Lung (tissue), 12 donors: Measurements from ENCODE around the gene SH2D7. TPM values are rescaled to one million over a fixed set of nuclear protein-coding genes. Genes with fewer than 3 reads are reported as not detected.

Experiments used
- ATAC-seq: fragments of 200-7000 bp; cut with Tn5 transposase; one replicate; pipeline ENCODE4 v1.9.1; 2020; ENCODE audit warnings: moderate number of reproducible peaks; ENCODE audit not compliant: insufficient read depth, low FRiP score
- DNase-seq, 3 donors: peaks; one replicate each; pipeline ENCODE4 v3.0.0-alpha.2; 2013 to 2017
- H3K27ac ChIP-seq, 2 donors: one replicate each; pipeline ENCODE4 v1.5.1; 2013; ENCODE audit warnings: mild to moderate bottlenecking in 2 of 2, moderate library complexity in 2 of 2, control low read depth in 1 of 2, inconsistent platforms in 1 of 2, low read depth in 1 of 2, low read length in 1 of 2
- H3K27me3 ChIP-seq, 3 donors: one replicate each; pipeline ENCODE4 v1.5.1; 2013; ENCODE audit warnings: low read length in 2 of 3; ENCODE audit not compliant: control insufficient read depth in 3 of 3, insufficient read depth in 3 of 3
- H3K36me3 ChIP-seq, 4 donors: one replicate each; pipeline ENCODE4 v1.5.1; 2013; ENCODE audit warnings: low read length in 4 of 4, mild to moderate bottlenecking in 1 of 4, moderate library complexity in 1 of 4; ENCODE audit not compliant: control insufficient read depth in 4 of 4, insufficient read depth in 4 of 4
- H3K4me1 ChIP-seq, 5 donors: one replicate each; pipeline ENCODE4 v1.5.1; 2013; ENCODE audit warnings: low read length in 5 of 5, mild to moderate bottlenecking in 2 of 5, moderate library complexity in 1 of 5; ENCODE audit not compliant: control insufficient read depth in 5 of 5, insufficient read depth in 5 of 5
- H3K4me3 ChIP-seq: one replicate; pipeline ENCODE4 v1.5.1; 2013; ENCODE audit warnings: mild to moderate bottlenecking, control low read depth, moderate library complexity
- H3K9ac ChIP-seq, 2 donors: one replicate each; pipeline ENCODE4 v1.5.1; 2013; ENCODE audit warnings: low read length in 2 of 2, control low read depth in 1 of 2; ENCODE audit not compliant: insufficient read depth in 1 of 2
- H3K9me3 ChIP-seq, 4 donors: one replicate each; pipeline ENCODE4 v1.5.1; 2013; ENCODE audit warnings: low read length in 3 of 4, mild to moderate bottlenecking in 1 of 4, moderate library complexity in 1 of 4; ENCODE audit not compliant: control insufficient read depth in 4 of 4, insufficient read depth in 3 of 4
- CTCF ChIP-seq: IDR thresholded peaks from 2 replicates; pipeline ENCODE4 v1.5.1; 2012; ENCODE audit warnings: mild to moderate bottlenecking; ENCODE audit errors: control extremely low read depth, extremely low read depth
- WGBS, 2 donors: extraction: QIAGEN DNeasy Blood & Tissue Kit; methylation state at CpG; one replicate each; pipeline ENCODE4 v1.1.7; 2013; 5-methylcytosine and 5-hydroxymethylcytosine counted together
- polyA plus RNA-seq, 2 donors: library from polyadenylated mRNA; stranded (reverse); fragments of 200-250 nt; gene quantifications; one replicate each; pipeline ENCODE4 v1.2.1, GENCODE V29; 2013
- total RNA-seq, 2 donors: library from RNA; depleted of rRNA in 1 of 2; stranded (reverse); fragments of >200 nt in 1 of 2; gene quantifications; one replicate each; pipeline ENCODE4 v1.2.1, GENCODE V29; 2014 to 2021
- donor health status: control.
- donor health status: control.
- donor health status: Bipolar disorder and iron deficiency.
- donor health status: healthy.
- donor health status: DM: yes; HTN: yes; CAD: no.

SH2D7 gene
- total and polyA plus RNA-seq, 4 donors: 0.04 to 0.25 TPM; not detected in 2

GRCh38 chr15:78067328-78068228, 24.8 kb upstream of the SH2D7 start:
- DNase-seq: peak; percentile 58 to 94 (median 92)
- peaks cover 19 to 85% (median 54%) of the 10 kb centered on the region in 5 donors for H3K4me1 ChIP-seq
- H3K27ac ChIP-seq: peak overlapping the region in 1 of 2 donors; percentile 71
- WGBS, 2 donors: 28 to 57% methylated on average over 1 of the region's 1 CpG
- H3K36me3 ChIP-seq: no peaks in the 10 kb centered on the region
- ATAC-seq: no peak
- no peak for TF ChIP-seq CTCF
- no peaks in the 10 kb centered on the region for H3K27me3 ChIP-seq
- H3K9ac ChIP-seq: peak overlapping the region in 1 of 2 donors; percentile 45
- no peak overlapping the region for H3K4me3 ChIP-seq
- no peaks in the 10 kb centered on the region for H3K9me3 ChIP-seq

- Histone ChIP-seq H3K9me3 (no peaks in the 10 kb centered on the region), H3K9ac (no peak overlapping the region), H3K4me1 (peaks cover 21 to 81% (median 47%) of the 10 kb centered on the region in 5 donors), H3K27ac (peak overlapping the region in 1 of 2 donors; percentile 81), H3K36me3 (no peaks in the 10 kb centered on the region), H3K27me3 (no peaks in the 10 kb centered on the region), H3K4me3 (no peak overlapping the region)
- DNase-seq (no peak), ATAC-seq (no peak)
- TF ChIP-seq CTCF: no peak
- 14 to 30% methylated on average over 7 of the region's 7 CpGs for WGBS, 2 donors
Measured at GRCh38 chr15:78069052-78069414, 23.3 kb upstream of the SH2D7 start.

GRCh38 chr15:78069462-78070029, 22.8 kb upstream of the SH2D7 start:
- ATAC-seq (no peak), DNase-seq (no peak)
- Histone ChIP-seq H3K27me3 (no peaks in the 10 kb centered on the region), H3K27ac (peak overlapping the region in 1 of 2 donors; percentile 81), H3K4me1 (peaks cover 21 to 76% (median 48%) of the 10 kb centered on the region in 5 donors), H3K36me3 (peaks cover 0 to under 1% (median 0%) of the 10 kb centered on the region in 4 donors), H3K9ac (no peak overlapping the region), H3K9me3 (no peaks in the 10 kb centered on the region), H3K4me3 (no peak overlapping the region)
- 46 to 55% methylated on average over 5 of the region's 5 CpGs for WGBS, 2 donors
- no peak for TF ChIP-seq CTCF
